Loucy (cell line): ENCODE measurements around the gene WWOX.

ENCODE experiments used
- H2AFZ ChIP-seq: fragments of 200-600 bp; sonication (generic); 2 replicates; pipeline ENCODE4 v1.6.0; 2016; ENCODE audit warnings: antibody characterized with exemption, mild to moderate bottlenecking, low read length, moderate library complexity
- H3F3A ChIP-seq: fragments of 200-600 bp; 2 replicates; pipeline ENCODE4 v1.6.0; 2016; ENCODE audit warnings: antibody characterized with exemption, low read depth, mild to moderate bottlenecking
- H3K27me3 ChIP-seq: fragments of 200-600 bp; sonication (generic); 2 replicates; pipeline ENCODE4 v1.6.1; 2014; ENCODE audit warnings: low read length, mild to moderate bottlenecking; ENCODE audit not compliant: insufficient read depth, poor library complexity, severe bottlenecking
- H3K36me3 ChIP-seq: fragments of 200-600 bp; sonication (generic); 2 replicates; pipeline ENCODE4 v1.6.1; 2016; ENCODE audit warnings: low read length; ENCODE audit not compliant: insufficient read depth
- H3K4me1 ChIP-seq: fragments of 200-600 bp; sonication (generic); 2 replicates; pipeline ENCODE4 v1.5.1; 2014; ENCODE audit warnings: low read length, mild to moderate bottlenecking; ENCODE audit not compliant: insufficient read depth, poor library complexity, severe bottlenecking
- H3K4me2 ChIP-seq: fragments of 200-600 bp; sonication (generic); 2 replicates; pipeline ENCODE4 v1.6.0; 2014; ENCODE audit warnings: antibody characterized with exemption, low read length, low read depth, mild to moderate bottlenecking; ENCODE audit not compliant: poor library complexity, severe bottlenecking
- H3K4me3 ChIP-seq: fragments of 200-600 bp; sonication (generic); 2 replicates; pipeline ENCODE4 v1.5.1; 2014; ENCODE audit warnings: low read length, mild to moderate bottlenecking, mixed read lengths; ENCODE audit not compliant: poor library complexity, severe bottlenecking
- H3K79me2 ChIP-seq: fragments of 200-600 bp; sonication (generic); 2 replicates; pipeline ENCODE4 v1.6.1; 2014; ENCODE audit warnings: low read length; ENCODE audit not compliant: insufficient read depth
- H3K9ac ChIP-seq: fragments of 200-600 bp; sonication (generic); 2 replicates; pipeline ENCODE4 v1.6.0; 2014; ENCODE audit warnings: mild to moderate bottlenecking, low read depth, low read length, moderate library complexity; ENCODE audit not compliant: poor library complexity, severe bottlenecking
- H3K9me2 ChIP-seq: fragments of 200-600 bp; sonication (generic); replicated peaks from 2 replicates; pipeline ENCODE4 v1.6.1; 2016; ENCODE audit warnings: low read depth, low read length, mixed read lengths
- H3K9me3 ChIP-seq: fragments of 200-600 bp; sonication (generic); 2 replicates; pipeline ENCODE4 v1.6.1; 2014; ENCODE audit warnings: mild to moderate bottlenecking, antibody characterized with exemption, low read length, low read depth; ENCODE audit not compliant: insufficient read depth
- H4K20me1 ChIP-seq: fragments of 200-600 bp; sonication (generic); 2 replicates; pipeline ENCODE4 v1.6.0; 2014; ENCODE audit warnings: antibody characterized with exemption, low read length, mild to moderate bottlenecking; ENCODE audit not compliant: insufficient read depth, poor library complexity, severe bottlenecking
- CTCF ChIP-seq: fragments of 200-600 bp; sonication (generic); conservative IDR thresholded peaks from 2 replicates; pipeline ENCODE4 v1.5.1; 2014; ENCODE audit warnings: mild to moderate bottlenecking, antibody characterized with exemption, low read length
- EZH2phosphoT487 ChIP-seq: fragments of 200-600 bp; IDR thresholded peaks from 2 replicates; pipeline ENCODE4 v1.6.1; 2018; ENCODE audit warnings: antibody characterized with exemption, mild to moderate bottlenecking, moderate library complexity, borderline replicate concordance

Gene WWOX

GRCh38 chr16:78869492-78869891, 770.0 kb downstream of the WWOX start:
- H4K20me1 ChIP-seq: no peaks in the 10 kb centered on the region
- no peaks in the 10 kb centered on the region for H3K27me3 ChIP-seq
- H3K36me3 ChIP-seq: no peaks in the 10 kb centered on the region
- H3F3A ChIP-seq: no peaks in the 10 kb centered on the region
- H2AFZ ChIP-seq: no peak overlapping the region
- no peaks in the 10 kb centered on the region for H3K4me1 ChIP-seq
- TF ChIP-seq CTCF (no peak), EZH2phosphoT487 (no peak)
- no peak overlapping the region for H3K4me2 ChIP-seq
- no peaks in the 10 kb centered on the region for H3K79me2 ChIP-seq
- no peaks in the 10 kb centered on the region for H3K9me2 ChIP-seq
- H3K9me3 ChIP-seq: no peaks in the 10 kb centered on the region
- no peak overlapping the region for H3K9ac ChIP-seq
- H3K4me3 ChIP-seq: no peak overlapping the region

- H4K20me1 ChIP-seq: no peaks in the 10 kb centered on the region
- no peaks in the 10 kb centered on the region for H3K9me3 ChIP-seq
- no peak for TF ChIP-seq CTCF
- TF ChIP-seq EZH2phosphoT487: no peak
- H3K9ac ChIP-seq: no peak overlapping the region
- no peak overlapping the region for H2AFZ ChIP-seq
- no peak overlapping the region for H3K4me3 ChIP-seq
- no peaks in the 10 kb centered on the region for H3K4me1 ChIP-seq
- H3K79me2 ChIP-seq: no peaks in the 10 kb centered on the region
- no peaks in the 10 kb centered on the region for H3K9me2 ChIP-seq
- no peaks in the 10 kb centered on the region for H3K36me3 ChIP-seq
- H3K27me3 ChIP-seq: no peaks in the 10 kb centered on the region
- no peaks in the 10 kb centered on the region for H3F3A ChIP-seq
- no peak overlapping the region for H3K4me2 ChIP-seq
These were observed 771.8 kb downstream of the WWOX start for GRCh38 chr16:78871241-78871640.

GRCh38 chr16:78876671-78877070, 777.2 kb downstream of the WWOX start:
- no peaks in the 10 kb centered on the region for H4K20me1 ChIP-seq
- H2AFZ ChIP-seq: no peak overlapping the region
- TF ChIP-seq CTCF: no peak
- TF ChIP-seq EZH2phosphoT487: no peak
- H3K9me2 ChIP-seq: no peaks in the 10 kb centered on the region
- no peak overlapping the region for H3K9ac ChIP-seq
- H3F3A ChIP-seq: no peaks in the 10 kb centered on the region
- H3K36me3 ChIP-seq: no peaks in the 10 kb centered on the region
- no peaks in the 10 kb centered on the region for H3K27me3 ChIP-seq
- no peaks in the 10 kb centered on the region for H3K9me3 ChIP-seq
- no peaks in the 10 kb centered on the region for H3K4me1 ChIP-seq
- no peaks in the 10 kb centered on the region for H3K79me2 ChIP-seq
- H3K4me2 ChIP-seq: no peak overlapping the region
- no peak overlapping the region for H3K4me3 ChIP-seq
